Activated T-cell treated with anti-CD3 and anti-CD28 coated beads, Interleukin-2, amount 50 U/mL, for 4 hours (primary cell): Measurements from ENCODE around the gene MRPL48. TPM values are rescaled to one million over a fixed set of nuclear protein-coding genes. Genes with fewer than 3 reads are reported as not detected.

ENCODE experiments used
- ATAC-seq, 2 donors: fragments of 200-7000 bp; cut with Tn5 transposase; one replicate each; pipeline ENCODE4 v1.10.0; 2021
- DNase-seq: peaks from one replicate; pipeline ENCODE4 v3.0.0-alpha.2; 2020
- H3K27me3 Mint-ChIP-seq: one replicate; pipeline ENCODE4 v1.8.0; 2021; ENCODE audit warnings: low read depth, mixed read lengths
- H3K36me3 Mint-ChIP-seq: one replicate; pipeline ENCODE4 v1.8.0; 2022; ENCODE audit warnings: mixed read lengths; ENCODE audit not compliant: insufficient read depth
- H3K4me1 Mint-ChIP-seq: one replicate; pipeline ENCODE4 v1.8.0; 2021; ENCODE audit warnings: low read depth, mixed read lengths
- H3K4me3 Mint-ChIP-seq: one replicate; pipeline ENCODE4 v1.8.0; 2021; ENCODE audit warnings: mild to moderate bottlenecking, moderate library complexity, mixed read lengths
- H3K9me3 Mint-ChIP-seq: one replicate; pipeline ENCODE4 v1.8.0; 2021; ENCODE audit warnings: mixed read lengths
- total RNA-seq, 3 donors: library from RNA; stranded (reverse); gene quantifications; one replicate each; pipeline ENCODE4 v1.2.1, GENCODE V29; 2021

MRPL48 gene
- total RNA-seq, 3 donors from 2014 or later: 49.9 to 51.5 (median 51.3) TPM

- peak in 1 of 2 donors; percentile 1 for ATAC-seq
- H3K4me1 Mint-ChIP-seq: peaks cover 16% of the 10 kb centered on the region
Observed at GRCh38 chr11:73787051-73787642, 527 bp upstream of the MRPL48 start.

GRCh38 chr11:73789279-73789670, 1.6 kb downstream of the MRPL48 start:
- Mint-ChIP-seq H3K9me3 (no peaks in the 10 kb centered on the region), H3K27me3 (no peaks in the 10 kb centered on the region), H3K4me3 (peak overlapping the region; percentile 100), H3K36me3 (peaks cover 3% of the 10 kb centered on the region), H3K4me1 (peaks cover 16% of the 10 kb centered on the region)
- no peak for ATAC-seq
- no peak for DNase-seq

More at GRCh38 chr11:73787051-73787642, 527 bp upstream of the MRPL48 start:
- Mint-ChIP-seq H3K9me3 (no peaks in the 10 kb centered on the region), H3K27me3 (no peaks in the 10 kb centered on the region), H3K4me3 (peak overlapping the region; percentile 100), H3K36me3 (no peaks in the 10 kb centered on the region)
- no peak for DNase-seq

GRCh38 chr11:73792584-73792983, 4.9 kb downstream of the MRPL48 start:
- DNase-seq: no peak
- ATAC-seq: no peak
- Mint-ChIP-seq H3K9me3 (no peaks in the 10 kb centered on the region), H3K36me3 (peaks cover 5% of the 10 kb centered on the region), H3K4me1 (peaks cover 12% of the 10 kb centered on the region), H3K4me3 (no peak overlapping the region), H3K27me3 (no peaks in the 10 kb centered on the region)

GRCh38 chr11:73795925-73796632, 8.4 kb downstream of the MRPL48 start:
- no peaks in the 10 kb centered on the region for H3K9me3 Mint-ChIP-seq
- H3K4me1 Mint-ChIP-seq: no peaks in the 10 kb centered on the region
- peaks cover 8% of the 10 kb centered on the region for H3K36me3 Mint-ChIP-seq
- no peaks in the 10 kb centered on the region for H3K27me3 Mint-ChIP-seq
- ATAC-seq: no peak
- DNase-seq: no peak
- H3K4me3 Mint-ChIP-seq: no peak overlapping the region

GRCh38 chr11:73797457-73797856, 9.8 kb downstream of the MRPL48 start:
- no peak for DNase-seq
- no peak overlapping the region for H3K4me3 Mint-ChIP-seq
- H3K36me3 Mint-ChIP-seq: peaks cover 10% of the 10 kb centered on the region
- no peak for ATAC-seq
- H3K4me1 Mint-ChIP-seq: no peaks in the 10 kb centered on the region
- H3K9me3 Mint-ChIP-seq: no peaks in the 10 kb centered on the region
- no peaks in the 10 kb centered on the region for H3K27me3 Mint-ChIP-seq

GRCh38 chr11:73800276-73800806, 12.7 kb downstream of the MRPL48 start:
- DNase-seq: no peak
- H3K27me3 Mint-ChIP-seq: no peaks in the 10 kb centered on the region
- no peaks in the 10 kb centered on the region for H3K9me3 Mint-ChIP-seq
- no peak overlapping the region for H3K4me3 Mint-ChIP-seq
- peaks cover 1% of the 10 kb centered on the region for H3K4me1 Mint-ChIP-seq
- no peak for ATAC-seq
- H3K36me3 Mint-ChIP-seq: peaks cover 8% of the 10 kb centered on the region

GRCh38 chr11:73801136-73801535, 13.5 kb downstream of the MRPL48 start:
- ATAC-seq (no peak), DNase-seq (no peak)
- Mint-ChIP-seq H3K27me3 (no peaks in the 10 kb centered on the region), H3K4me3 (no peak overlapping the region), H3K36me3 (peaks cover 14% of the 10 kb centered on the region), H3K4me1 (peaks cover 4% of the 10 kb centered on the region), H3K9me3 (no peaks in the 10 kb centered on the region)

- Mint-ChIP-seq H3K9me3 (no peaks in the 10 kb centered on the region), H3K27me3 (no peaks in the 10 kb centered on the region), H3K4me1 (peaks cover 4% of the 10 kb centered on the region), H3K36me3 (peaks cover 23% of the 10 kb centered on the region), H3K4me3 (no peak overlapping the region)
- ATAC-seq (no peak), DNase-seq (no peak)
Observed at GRCh38 chr11:73804712-73805111, 17.0 kb downstream of the MRPL48 start.

GRCh38 chr11:73808052-73808451, 20.4 kb downstream of the MRPL48 start:
- ATAC-seq (no peak), DNase-seq (no peak)
- H3K27me3 Mint-ChIP-seq: no peaks in the 10 kb centered on the region
- H3K36me3 Mint-ChIP-seq: peaks cover 28% of the 10 kb centered on the region
- H3K9me3 Mint-ChIP-seq: no peaks in the 10 kb centered on the region
- H3K4me3 Mint-ChIP-seq: no peak overlapping the region
- peaks cover 4% of the 10 kb centered on the region for H3K4me1 Mint-ChIP-seq

GRCh38 chr11:73810637-73811036, 23.0 kb downstream of the MRPL48 start:
- H3K4me3 Mint-ChIP-seq: no peak overlapping the region
- no peaks in the 10 kb centered on the region for H3K9me3 Mint-ChIP-seq
- no peak for DNase-seq
- no peaks in the 10 kb centered on the region for H3K27me3 Mint-ChIP-seq
- peaks cover 26% of the 10 kb centered on the region for H3K36me3 Mint-ChIP-seq
- peaks cover 6% of the 10 kb centered on the region for H3K4me1 Mint-ChIP-seq
- no peak for ATAC-seq

- H3K4me3 Mint-ChIP-seq: no peak overlapping the region
- no peaks in the 10 kb centered on the region for H3K9me3 Mint-ChIP-seq
- H3K27me3 Mint-ChIP-seq: no peaks in the 10 kb centered on the region
Observed at GRCh38 chr11:73812234-73812633, 24.6 kb downstream of the MRPL48 start.

GRCh38 chr11:73814812-73815211, 27.1 kb downstream of the MRPL48 start:
- Mint-ChIP-seq H3K27me3 (no peaks in the 10 kb centered on the region), H3K4me1 (peaks cover 3% of the 10 kb centered on the region), H3K36me3 (peaks cover 9% of the 10 kb centered on the region), H3K4me3 (no peak overlapping the region), H3K9me3 (no peaks in the 10 kb centered on the region)
- DNase-seq: no peak
- no peak for ATAC-seq

More at GRCh38 chr11:73812234-73812633, 24.6 kb downstream of the MRPL48 start:
- Mint-ChIP-seq H3K4me1 (peaks cover 3% of the 10 kb centered on the region), H3K36me3 (peaks cover 17% of the 10 kb centered on the region)
- ATAC-seq: no peak
- DNase-seq: no peak

- Mint-ChIP-seq H3K9me3 (no peaks in the 10 kb centered on the region), H3K27me3 (no peaks in the 10 kb centered on the region), H3K4me3 (no peak overlapping the region), H3K36me3 (peaks cover 13% of the 10 kb centered on the region), H3K4me1 (peaks cover 3% of the 10 kb centered on the region)
- ATAC-seq: no peak
- DNase-seq: no peak
Observed at GRCh38 chr11:73818846-73819245, 31.2 kb downstream of the MRPL48 start.

GRCh38 chr11:73830261-73830660, 42.6 kb downstream of the MRPL48 start:
- Mint-ChIP-seq H3K27me3 (no peaks in the 10 kb centered on the region), H3K4me1 (no peaks in the 10 kb centered on the region), H3K4me3 (no peak overlapping the region), H3K9me3 (no peaks in the 10 kb centered on the region), H3K36me3 (peaks cover 32% of the 10 kb centered on the region)
- ATAC-seq (no peak), DNase-seq (no peak)

GRCh38 chr11:73833067-73833466, 45.4 kb downstream of the MRPL48 start:
- Mint-ChIP-seq H3K4me3 (no peak overlapping the region), H3K36me3 (peaks cover 22% of the 10 kb centered on the region), H3K27me3 (no peaks in the 10 kb centered on the region), H3K9me3 (no peaks in the 10 kb centered on the region), H3K4me1 (no peaks in the 10 kb centered on the region)
- ATAC-seq: no peak
- no peak for DNase-seq
